ENCODE data around the gene KCNG1.

GRCh38 chr20:51026269-51026668 lies 3.4 kb upstream of the KCNG1 start:
- TF ChIP-seq EZH2 (IDR thresholded peaks at IDR 0.05; ENCODE audit: borderline replicate concordance, low read length) (no peak), CTCF (IDR thresholded peaks at IDR 0.05; ENCODE audit: low read length) (no peak)
